Hematopoietic multipotent progenitor cell treated with erythropoietin and hydrocortisone succinate and interleukin-3 and kit ligand, for 15 days (in vitro differentiated cells): ENCODE results near the gene PRKAR2B.

Experiments
- DNase-seq: peaks from one replicate; pipeline ENCODE4 v3.0.0-alpha.2; 2015; ENCODE audit warnings: low spot score

The PRKAR2B gene

GRCh38 chr7:107186240-107186639, 141.7 kb downstream of the PRKAR2B start:
- DNase-seq: no peak

- DNase-seq: no peak
Observed at GRCh38 chr7:107187774-107188173, 143.3 kb downstream of the PRKAR2B start.

GRCh38 chr7:107190090-107190489, 145.6 kb downstream of the PRKAR2B start:
- no peak for DNase-seq

- DNase-seq: no peak
Observed at GRCh38 chr7:107194052-107194451, 149.5 kb downstream of the PRKAR2B start.

- no peak for DNase-seq
Observed at GRCh38 chr7:107196834-107197610, 152.5 kb downstream of the PRKAR2B start.

- peak; percentile 39 for DNase-seq
Observed at GRCh38 chr7:107201795-107202450, 157.4 kb downstream of the PRKAR2B start.

- DNase-seq: no peak
Observed at GRCh38 chr7:107203607-107204006, 159.1 kb downstream of the PRKAR2B start.

- DNase-seq: no peak
Observed at GRCh38 chr7:107206136-107206535, 161.6 kb downstream of the PRKAR2B start.

- no peak for DNase-seq
Observed at GRCh38 chr7:107206706-107207105, 162.2 kb downstream of the PRKAR2B start.

- no peak for DNase-seq
Observed at GRCh38 chr7:107207459-107207858, 163.0 kb downstream of the PRKAR2B start.

- no peak for DNase-seq
Observed at GRCh38 chr7:107208024-107208521, 163.6 kb downstream of the PRKAR2B start.

GRCh38 chr7:107208563-107208962, 164.1 kb downstream of the PRKAR2B start:
- no peak for DNase-seq

- DNase-seq: no peak
Observed at GRCh38 chr7:107209565-107209964, 165.1 kb downstream of the PRKAR2B start.

- DNase-seq: no peak
Observed at GRCh38 chr7:107210400-107210799, 165.9 kb downstream of the PRKAR2B start.
